HepG2 (cell line): Measurements from ENCODE around the gene FAM120B. TPM values are rescaled to one million over a fixed set of nuclear protein-coding genes. Genes with fewer than 3 reads are reported as not detected.

ENCODE experiments used
- BORCS8-MEF2B ChIP-seq: sonication (generic); formaldehyde crosslinking; IDR thresholded peaks from 2 replicates; pipeline ENCODE4 v1.8.0; 2022; ENCODE audit warnings: mild to moderate bottlenecking, missing genetic modification reagents
- CHD4 ChIP-seq: fragments of 200-600 bp; sonication (generic); IDR thresholded peaks from 2 replicates; pipeline ENCODE4 v1.7.0; 2017; ENCODE audit warnings: mild to moderate bottlenecking, low read length, borderline replicate concordance
- HNRNPL ChIP-seq: fragments of 200-400 bp; formaldehyde crosslinking; IDR thresholded peaks from 2 replicates; pipeline ENCODE4 v1.6.1; 2017; ENCODE audit warnings: mild to moderate bottlenecking, low read depth, low read length
- HOXA5 ChIP-seq: sonication (generic); formaldehyde crosslinking; IDR thresholded peaks from 2 replicates; pipeline ENCODE4 v1.4.0; 2020; ENCODE audit warnings: missing genetic modification reagents
- KDM3A ChIP-seq: IDR thresholded peaks from 2 replicates; pipeline ENCODE4 v1.6.1; 2018; ENCODE audit warnings: low read depth, missing compliant biosample characterization
- MLXIP ChIP-seq: sonication (generic); formaldehyde crosslinking; IDR thresholded peaks from 2 replicates; pipeline ENCODE4 v1.9.0; 2021; ENCODE audit warnings: missing genetic modification reagents, borderline replicate concordance
- MYNN ChIP-seq: sonication (generic); formaldehyde crosslinking; IDR thresholded peaks from 2 replicates; pipeline ENCODE4 v1.4.0; 2020; ENCODE audit warnings: mild to moderate bottlenecking, low read depth, missing genetic modification reagents
- NR2F1 ChIP-seq, 2 experiments: fragments of 450-650 bp in 1 of 2; formaldehyde crosslinking in 1 of 2; IDR thresholded peaks; 2 replicates each; pipeline versions ENCODE4 v1.5.0 to v1.6.1; 2016 to 2020; ENCODE audit warnings: mild to moderate bottlenecking in 1 of 2, missing compliant biosample characterization in 1 of 2, missing genetic modification reagents in 1 of 2, moderate library complexity in 1 of 2
- RFXAP ChIP-seq: sonication (generic); formaldehyde crosslinking; IDR thresholded peaks from 2 replicates; pipeline ENCODE4 v1.4.0; 2020; ENCODE audit warnings: missing genetic modification reagents, borderline replicate concordance
- SNAPC2 ChIP-seq: sonication (generic); formaldehyde crosslinking; IDR thresholded peaks from 2 replicates; pipeline ENCODE4 v1.8.1; 2022; ENCODE audit warnings: mild to moderate bottlenecking, missing genetic modification reagents
- WIZ ChIP-seq: sonication (generic); formaldehyde crosslinking; IDR thresholded peaks from 2 replicates; pipeline ENCODE4 v1.5.1; 2020; ENCODE audit warnings: mild to moderate bottlenecking, missing genetic modification reagents
- ZNF329 ChIP-seq: sonication (generic); formaldehyde crosslinking; IDR thresholded peaks from 2 replicates; pipeline ENCODE4 v1.9.0; 2021; ENCODE audit warnings: low read depth, mild to moderate bottlenecking, missing genetic modification reagents
- ZNF709 ChIP-seq: sonication (generic); formaldehyde crosslinking; IDR thresholded peaks from 2 replicates; pipeline ENCODE4 v1.5.0; 2020; ENCODE audit warnings: mild to moderate bottlenecking, missing genetic modification reagents
- ZSCAN25 ChIP-seq: sonication (generic); formaldehyde crosslinking; IDR thresholded peaks from 2 replicates; pipeline ENCODE4 v1.8.0; 2022; ENCODE audit warnings: mild to moderate bottlenecking, missing genetic modification reagents
- polyA plus RNA-seq, 8 experiments: library from polyadenylated mRNA; depleted of rRNA in 3 of 8; stranded (reverse) in 7 of 8; unstranded in 1 of 8; fragments of >200 nt; fragmentation: Illumina TruSeq in 4 of 8; extraction: Trizol in 4 of 8; gene quantifications; 2 replicates each; pipeline versions ENCODE4 v1.2.1 to v1.2.3, GENCODE V29; 2011 to 2016; ENCODE audit warnings: low read depth in 4 of 8, missing spikeins in 1 of 8, mixed read lengths in 1 of 8; ENCODE audit not compliant: insufficient read depth in 1 of 8
- total RNA-seq, 5 experiments: library from RNA; depleted of rRNA; stranded (reverse); fragments of >200 nt; fragmentation: Illumina TruSeq; extraction: Trizol; gene quantifications; 2 replicates each; pipeline ENCODE4 v1.2.3, GENCODE V29; 2016; ENCODE audit warnings: low read depth in 1 of 5
- TF ChIP-seq, protein P1 (sequence below): sonication (generic); formaldehyde crosslinking; IDR thresholded peaks from 2 replicates; pipeline ENCODE4 v1.8.1; 2023; ENCODE audit warnings: mild to moderate bottlenecking, missing genetic modification reagents, borderline replicate concordance

The FAM120B gene
- total and polyA plus RNA-seq, 2 of the 13 experiments (the other 11 are each of a cell fraction or from before 2014, with no cell fraction given) = 9.2 to 10.7 TPM

DNA sequence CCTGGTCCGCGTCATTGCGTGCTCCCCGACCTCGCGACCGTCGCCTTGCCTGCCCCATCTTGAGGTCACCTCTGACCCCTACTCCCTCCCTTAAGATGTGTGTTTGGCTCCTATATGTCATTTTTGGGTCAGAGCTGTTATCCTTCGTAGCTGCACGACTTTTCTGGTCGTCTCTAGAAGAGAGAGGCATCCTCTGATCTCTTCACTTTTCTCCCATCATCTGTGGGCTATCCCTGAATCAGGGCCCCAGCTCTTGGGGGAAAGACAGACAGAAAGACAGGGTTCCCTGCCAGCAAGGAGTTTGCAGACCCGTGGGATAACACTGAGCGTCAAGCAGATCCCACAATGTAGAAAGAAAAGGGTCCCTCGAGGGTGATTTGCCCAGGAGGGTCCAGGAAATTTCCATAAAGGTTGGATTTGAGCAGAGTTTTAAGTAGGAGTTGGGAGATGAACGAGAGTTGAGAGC, 555 bp downstream of the FAM120B start (continued):
- 0 out of 2 replicates have a peak, but pooled peaks have one; percentile 6 for TF ChIP-seq ZNF329 (CRISPR knock-in tag)
- no peak for TF ChIP-seq BORCS8-MEF2B (CRISPR knock-in tag)
- 0 out of 2 replicates have a peak, but pooled peaks have one; percentile 63 for TF ChIP-seq SNAPC2 (CRISPR knock-in tag)
- TF ChIP-seq NR2F1 (CRISPR knock-in tag; IDR thresholded peaks at IDR 0.05) = peak; percentile 5 to 36; a peak in 1 of 4 replicates
- peak; percentile 4; the same call in 1 of the 2 replicates for TF ChIP-seq ZNF709 (CRISPR knock-in tag)
- 0 out of 2 replicates have a peak, but pooled peaks have one; percentile 9 for TF ChIP-seq MLXIP (CRISPR knock-in tag)
- no peak for TF ChIP-seq HNRNPL
- TF ChIP-seq RFXAP (CRISPR knock-in tag) = no peak
- no peak for TF ChIP-seq WIZ
- TF ChIP-seq KDM3A = no peak
- TF ChIP-seq, protein P1, sequence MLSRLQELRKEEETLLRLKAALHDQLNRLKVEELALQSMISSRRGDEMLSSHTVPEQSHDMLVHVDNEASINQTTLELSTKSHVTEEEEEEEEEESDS = 0 out of 2 replicates have a peak, but pooled peaks have one; percentile 49
- no peak for TF ChIP-seq ZSCAN25 (CRISPR knock-in tag)
- TF ChIP-seq MYNN (CRISPR knock-in tag) = no peak
- TF ChIP-seq CHD4 = no peak
- 0 out of 2 replicates have a peak, but pooled peaks have one; percentile 2 for TF ChIP-seq HOXA5
